KMS-11 (cell line): ENCODE results near the gene OLFM3.

Experiments used
- H2AFZ ChIP-seq: fragments of 200-600 bp; sonication (generic); 2 replicates; pipeline ENCODE4 v1.6.1; 2016; ENCODE audit warnings: antibody characterized with exemption, mixed run types, low read depth
- H3K27ac ChIP-seq: fragments of 200-600 bp; sonication (generic); 2 replicates; pipeline ENCODE4 v1.6.1; 2016; ENCODE audit warnings: mild to moderate bottlenecking, mixed run types
- H3K27me3 ChIP-seq: fragments of 200-600 bp; sonication (generic); 2 replicates; pipeline ENCODE4 v1.6.1; 2017; ENCODE audit warnings: mild to moderate bottlenecking, low read depth, mixed run types, moderate library complexity; ENCODE audit not compliant: insufficient read depth
- H3K36me3 ChIP-seq: fragments of 200-600 bp; sonication (generic); 2 replicates; pipeline ENCODE4 v1.6.1; 2017; ENCODE audit warnings: mild to moderate bottlenecking, mixed run types; ENCODE audit not compliant: insufficient read depth
- H3K4me1 ChIP-seq: fragments of 200-600 bp; sonication (generic); 2 replicates; pipeline ENCODE4 v1.6.1; 2016; ENCODE audit warnings: mild to moderate bottlenecking, low read depth, mixed run types; ENCODE audit not compliant: poor library complexity, severe bottlenecking
- H3K4me2 ChIP-seq: fragments of 200-600 bp; sonication (generic); 2 replicates; pipeline ENCODE4 v1.7.0; 2016; ENCODE audit warnings: mild to moderate bottlenecking, mixed run types
- H3K4me3 ChIP-seq: fragments of 200-600 bp; sonication (generic); IDR thresholded peaks from 2 replicates; pipeline ENCODE4 v1.6.1; 2017; ENCODE audit warnings: low read depth, low read length, mixed read lengths; ENCODE audit not compliant: insufficient read depth
- H3K79me2 ChIP-seq: fragments of 200-600 bp; sonication (generic); 2 replicates; pipeline ENCODE4 v1.6.1; 2016; ENCODE audit warnings: low read depth, mixed run types; ENCODE audit not compliant: insufficient read depth
- H3K9ac ChIP-seq: fragments of 200-600 bp; sonication (generic); 2 replicates; pipeline ENCODE4 v1.6.1; 2016; ENCODE audit warnings: mild to moderate bottlenecking, mixed run types
- H4K20me1 ChIP-seq: fragments of 200-600 bp; sonication (generic); 2 replicates; pipeline ENCODE4 v1.6.1; 2016; ENCODE audit warnings: mild to moderate bottlenecking, mixed run types; ENCODE audit not compliant: insufficient read depth
- CTCF ChIP-seq: fragments of 200-600 bp; sonication (generic); conservative IDR thresholded peaks from 2 replicates; pipeline ENCODE4 v1.6.1; 2017; ENCODE audit warnings: low read depth, mild to moderate bottlenecking, antibody characterized with exemption, low read length, moderate library complexity, mixed read lengths

Gene OLFM3

DNA sequence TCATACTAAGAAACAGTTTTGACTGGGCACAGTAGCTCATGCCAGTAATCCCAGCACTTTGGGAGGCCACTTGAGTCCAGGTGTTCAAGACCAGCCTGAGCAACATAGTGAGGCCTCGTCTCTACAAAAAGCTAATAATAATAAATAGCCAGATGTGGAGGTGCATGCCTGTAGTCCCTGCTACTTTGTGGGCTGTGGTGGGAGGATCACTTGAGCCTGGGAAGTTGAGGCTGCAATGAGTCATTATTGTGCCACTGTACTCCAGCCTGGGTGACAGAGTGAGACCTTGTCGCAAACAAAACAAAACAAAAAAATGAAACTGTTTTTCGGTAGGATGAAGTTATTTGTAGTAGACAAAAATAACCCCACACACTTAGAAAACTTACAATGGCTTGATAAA is 19.0 kb upstream of the OLFM3 start:
- H3K4me2 ChIP-seq, result no peak overlapping the region
- no peak overlapping the region for H2AFZ ChIP-seq
- no peaks in the 10 kb centered on the region for H3K79me2 ChIP-seq
- no peak overlapping the region for H3K27ac ChIP-seq
- no peaks in the 10 kb centered on the region for H3K36me3 ChIP-seq
- H3K9ac ChIP-seq, result no peak overlapping the region
- no peaks in the 10 kb centered on the region for H4K20me1 ChIP-seq
- no peak for TF ChIP-seq CTCF
- no peaks in the 10 kb centered on the region for H3K4me1 ChIP-seq
- H3K4me3 ChIP-seq, result no peak overlapping the region
- H3K27me3 ChIP-seq, result no peaks in the 10 kb centered on the region

- Histone ChIP-seq H2AFZ (no peak overlapping the region), H3K4me1 (no peaks in the 10 kb centered on the region), H3K4me2 (no peak overlapping the region), H3K4me3 (no peak overlapping the region), H3K79me2 (no peaks in the 10 kb centered on the region), H3K9ac (no peak overlapping the region), H3K27ac (no peak overlapping the region), H3K36me3 (no peaks in the 10 kb centered on the region), H4K20me1 (no peaks in the 10 kb centered on the region), H3K27me3 (no peaks in the 10 kb centered on the region)
- TF ChIP-seq CTCF, result no peak
Measured at GRCh38 chr1:102002057-102002456, 5.3 kb upstream of the OLFM3 start.

GRCh38 chr1:101995984-101996745 is 561 bp downstream of the OLFM3 start:
- Histone ChIP-seq H3K27ac (no peak overlapping the region), H4K20me1 (no peaks in the 10 kb centered on the region), H3K4me2 (no peak overlapping the region), H3K27me3 (no peaks in the 10 kb centered on the region), H3K79me2 (no peaks in the 10 kb centered on the region), H3K4me1 (no peaks in the 10 kb centered on the region), H3K4me3 (no peak overlapping the region), H3K36me3 (no peaks in the 10 kb centered on the region), H3K9ac (no peak overlapping the region), H2AFZ (no peak overlapping the region)
- TF ChIP-seq CTCF, result no peak

GRCh38 chr1:101993710-101994109 is 3.0 kb downstream of the OLFM3 start:
- TF ChIP-seq CTCF, result no peak
- Histone ChIP-seq H3K27ac (no peak overlapping the region), H3K9ac (no peak overlapping the region), H3K4me3 (no peak overlapping the region), H3K4me1 (no peaks in the 10 kb centered on the region), H3K36me3 (no peaks in the 10 kb centered on the region), H2AFZ (no peak overlapping the region), H3K4me2 (no peak overlapping the region), H3K79me2 (no peaks in the 10 kb centered on the region), H3K27me3 (no peaks in the 10 kb centered on the region), H4K20me1 (no peaks in the 10 kb centered on the region)
